HCT116 (cell line): ENCODE measurements around the gene FYCO1. TPM values are rescaled to one million over a fixed set of nuclear protein-coding genes. Genes with fewer than 3 reads are reported as not detected.

Source experiments
- ATAC-seq: fragments of 200-7000 bp; cut with Tn5 transposase; 2 replicates; pipeline ENCODE4 v1.9.1; 2020; ENCODE audit warnings: mild to moderate bottlenecking, moderate library complexity
- BruUV-seq: library from RNA; stranded (reverse); fragments of 400-500 nt; replicated peaks from 2 replicates; lab custom pipeline; 2021; lab: Mats Ljungman, UMichigan
- CTCF ChIA-PET: fragments of 300-600 bp; sonication (Branson Sonifier 250); formaldehyde crosslinking; loops from one replicate; lab custom pipeline; 2021; ENCODE audit warnings: antibody characterized with exemption; lab: Charles Lee
- POLR2A ChIA-PET: fragments of 300-600, 350-600 bp; sonication (Branson Sonifier 250); formaldehyde crosslinking; loops from one replicate; lab custom pipeline; 2021; ENCODE audit warnings: antibody characterized with exemption; lab: Charles Lee
- RAD21 ChIA-PET, 2 experiments: fragments of 300-600 bp; sonication (Branson Sonifier 250); formaldehyde crosslinking; loops; one replicate each; lab custom pipeline; 2023; ENCODE audit warnings: low total read pairs in 2 of 2; ENCODE audit not compliant: uncharacterized antibody in 2 of 2, unreplicated experiment in 2 of 2, low non-redundant PET in 1 of 2; lab: Charles Lee
- DNase-seq: peaks from one replicate; pipeline ENCODE4 v3.0.0-alpha.2; 2010; ENCODE audit warnings: low read depth, low spot score
- H2AFZ ChIP-seq: fragments of 200-600 bp; shearing (Covaris generic), sonication (generic); 2 replicates; pipeline ENCODE4 v1.6.1; 2017; ENCODE audit warnings: low read depth, mixed run types, mixed read lengths, antibody characterized with exemption, low read length; ENCODE audit not compliant: poor library complexity, severe bottlenecking
- H3K27ac ChIP-seq: 2 replicates; pipeline ENCODE4 v1.5.1; 2012; ENCODE audit warnings: low read depth, low read length
- H3K27me3 ChIP-seq: fragments of 200-600 bp; sonication (generic); 2 replicates; pipeline ENCODE4 v1.6.1; 2016; ENCODE audit warnings: mixed run types, low read length, mixed read lengths; ENCODE audit not compliant: insufficient read depth
- H3K36me3 ChIP-seq, 2 experiments: fragments of 200-500 bp in 1 of 2; fragments of 200-600 bp in 1 of 2; sonication (Bioruptor generic) in 1 of 2; sonication (generic) in 1 of 2; 2 replicates each; pipeline versions ENCODE4 v1.5.1 to v1.6.1; 2014 to 2016; ENCODE audit warnings: low read length in 2 of 2, inconsistent platforms in 1 of 2, mixed read lengths in 1 of 2, mixed run types in 1 of 2; ENCODE audit not compliant: insufficient read depth in 2 of 2, control insufficient read depth in 1 of 2
- H3K4me1 ChIP-seq, 2 experiments: fragments of 200-600 bp in 1 of 2; sonication (generic) in 1 of 2; 2 replicates each; pipeline versions ENCODE4 v1.5.1 to v1.6.1; 2012 to 2017; ENCODE audit warnings: low read length in 2 of 2, inconsistent platforms in 1 of 2, mild to moderate bottlenecking in 1 of 2, mixed read lengths in 1 of 2, mixed run types in 1 of 2, moderate library complexity in 1 of 2; ENCODE audit not compliant: insufficient read depth in 2 of 2, control insufficient read depth in 1 of 2
- H3K4me2 ChIP-seq: fragments of 200-600 bp; sonication (generic); 2 replicates; pipeline ENCODE4 v1.6.1; 2017; ENCODE audit warnings: mixed run types, low read length, mixed read lengths
- H3K4me3 ChIP-seq, 2 experiments: fragments of 200-600 bp in 1 of 2; sonication (generic) in 1 of 2; replicated peaks in 1 of 2; 2 replicates each; pipeline ENCODE4 v1.5.1; 2011 to 2016; ENCODE audit warnings: low read length in 2 of 2, control low read depth in 1 of 2, low read depth in 1 of 2, mild to moderate bottlenecking in 1 of 2, mixed read lengths in 1 of 2, mixed run types in 1 of 2
- H3K79me2 ChIP-seq: fragments of 200-600 bp; sonication (generic); 2 replicates; pipeline ENCODE4 v1.6.1; 2017; ENCODE audit warnings: mild to moderate bottlenecking, mixed run types, low read length, moderate library complexity, mixed read lengths; ENCODE audit not compliant: insufficient read depth
- H3K9ac ChIP-seq: fragments of 200-600 bp; sonication (generic); 2 replicates; pipeline ENCODE4 v1.6.1; 2016; ENCODE audit warnings: low read length, mixed read lengths
- H3K9me2 ChIP-seq: fragments of 200-600 bp; sonication (generic), shearing (Covaris generic); 2 replicates; pipeline ENCODE4 v1.6.1; 2017; ENCODE audit warnings: mixed run types, mild to moderate bottlenecking, moderate library complexity; ENCODE audit not compliant: insufficient read depth
- H3K9me3 ChIP-seq, 2 experiments: fragments of 200-500 bp in 1 of 2; fragments of 200-600 bp in 1 of 2; sonication (Bioruptor generic) in 1 of 2; sonication (generic) in 1 of 2; 2 replicates each; pipeline ENCODE4 v1.6.1; 2014 to 2017; ENCODE audit warnings: low read length in 2 of 2, mixed read lengths in 2 of 2, inconsistent platforms in 1 of 2, low read depth in 1 of 2, mild to moderate bottlenecking in 1 of 2, mixed run types in 1 of 2, moderate library complexity in 1 of 2; ENCODE audit not compliant: control insufficient read depth in 1 of 2, insufficient read depth in 1 of 2
- H4K20me1 ChIP-seq: fragments of 200-600 bp; sonication (generic), shearing (Covaris generic); 2 replicates; pipeline ENCODE4 v1.6.1; 2017; ENCODE audit warnings: mixed run types, mild to moderate bottlenecking, moderate library complexity; ENCODE audit not compliant: insufficient read depth
- ATF3 ChIP-seq: IDR thresholded peaks from 2 replicates; pipeline ENCODE4 v1.6.1; 2012
- CBX3 ChIP-seq: IDR thresholded peaks from 2 replicates; pipeline ENCODE4 v1.6.1; 2012; ENCODE audit warnings: low read depth
- CTCF ChIP-seq, 3 experiments: fragments of 200-600 bp in 1 of 3; sonication (generic) in 1 of 3; IDR thresholded peaks in 2 of 3; conservative IDR thresholded peaks in 1 of 3; 2 replicates each; pipeline ENCODE4 v1.5.1; 2012 to 2017; ENCODE audit warnings: low read depth in 2 of 3, low read length in 2 of 3, antibody characterized with exemption in 1 of 3, borderline replicate concordance in 1 of 3, control low read depth in 1 of 3, mild to moderate bottlenecking in 1 of 3, mixed read lengths in 1 of 3, mixed run types in 1 of 3, moderate library complexity in 1 of 3; ENCODE audit not compliant: insufficient read depth in 1 of 3
- EGR1 ChIP-seq: IDR thresholded peaks from 2 replicates; pipeline ENCODE4 v1.6.1; 2012; ENCODE audit warnings: low read depth
- ELF1 ChIP-seq: IDR thresholded peaks from 2 replicates; pipeline ENCODE4 v1.6.1; 2012; ENCODE audit warnings: low read depth, borderline replicate concordance
- EZH2 ChIP-seq: fragments of 200-600 bp; sonication (generic); IDR thresholded peaks from 2 replicates; pipeline ENCODE4 v1.6.1; 2017; ENCODE audit warnings: antibody characterized with exemption, mixed run types
- FOSL1 ChIP-seq: IDR thresholded peaks from 2 replicates; pipeline ENCODE4 v1.6.1; 2012; ENCODE audit warnings: low read depth
- JUND ChIP-seq: IDR thresholded peaks from 2 replicates; pipeline ENCODE4 v1.6.1; 2012
- POLR2A ChIP-seq: IDR thresholded peaks from 2 replicates; pipeline ENCODE4 v1.7.0; 2011; ENCODE audit warnings: borderline replicate concordance; ENCODE audit not compliant: insufficient read depth, insufficient read length; ENCODE audit errors: extremely low read depth
- POLR2AphosphoS5 ChIP-seq: IDR thresholded peaks from 2 replicates; pipeline ENCODE4 v1.6.1; 2011; ENCODE audit warnings: mild to moderate bottlenecking, low read depth, low read length, moderate library complexity
- RAD21 ChIP-seq: IDR thresholded peaks from 2 replicates; pipeline ENCODE4 v1.6.1; 2012; ENCODE audit warnings: low read depth, mild to moderate bottlenecking
- SIN3A ChIP-seq: IDR thresholded peaks from 2 replicates; pipeline ENCODE4 v1.6.1; 2012; ENCODE audit warnings: low read depth
- SP1 ChIP-seq: IDR thresholded peaks from 2 replicates; pipeline ENCODE4 v1.6.1; 2012; ENCODE audit warnings: low read depth
- SRF ChIP-seq: IDR thresholded peaks from 2 replicates; pipeline ENCODE4 v1.6.1; 2012; ENCODE audit warnings: low read depth
- TCF7L2 ChIP-seq: IDR thresholded peaks from 2 replicates; pipeline ENCODE4 v1.7.0; 2011; ENCODE audit warnings: borderline replicate concordance, inconsistent platforms; ENCODE audit not compliant: insufficient read depth, insufficient read length; ENCODE audit errors: extremely low read depth
- YY1 ChIP-seq: IDR thresholded peaks from 2 replicates; pipeline ENCODE4 v1.6.1; 2011; ENCODE audit warnings: low read length, low read depth, moderate library complexity, mild to moderate bottlenecking; ENCODE audit not compliant: insufficient replicate concordance; ENCODE audit errors: extremely low read depth
- ZFX ChIP-seq: fragments of 450-650 bp; IDR thresholded peaks from 2 replicates; pipeline ENCODE4 v1.6.1; 2017
- ZNF274 ChIP-seq: fragments of 200-500 bp; sonication (Bioruptor generic); IDR thresholded peaks from 2 replicates; pipeline ENCODE4 v1.6.1; 2014; ENCODE audit warnings: mild to moderate bottlenecking, low read depth, low read length, inconsistent platforms
- intact Hi-C: fragments of 100-400 bp; cut with micrococcal nuclease; formaldehyde crosslinking; loops from 2 replicates; pipeline ENCODE4 v1.10.0; 2022
- total RNA-seq: library from RNA; stranded (reverse); gene quantifications from one replicate; pipeline ENCODE4 v1.2.1, GENCODE V29; 2021; ENCODE audit not compliant: unreplicated experiment
- TF ChIP-seq, protein P1 (sequence below): IDR thresholded peaks from 2 replicates; pipeline ENCODE4 v1.6.1; 2012; ENCODE audit warnings: low read depth
- TF ChIP-seq, protein P2 (sequence below): IDR thresholded peaks from 2 replicates; pipeline ENCODE4 v1.6.1; 2011; ENCODE audit warnings: mild to moderate bottlenecking, low read length, moderate library complexity; ENCODE audit not compliant: insufficient replicate concordance; ENCODE audit errors: extremely low read depth

Gene FYCO1
- total RNA-seq, 1 experiment from 2014 or later = 15.8 TPM

GRCh38 chr3:46027021-46027705, 31.5 kb upstream of the FYCO1 start, which contains the start of gene XCR1:
TSS of gene XCR1 (minus strand) at chr3:46027483. CDS start at chr3:46021947, 5,536 bp downstream.
- no peaks in the 10 kb centered on the region for H3K36me3 ChIP-seq
- CTCF ChIA-PET = no interaction called here
- intact Hi-C loops = no loop called here
- H2AFZ ChIP-seq = no peak within 1 kb of the TSS
- no peak for TF ChIP-seq YY1
- no peak for TF ChIP-seq ATF3
- TF ChIP-seq, protein P1, sequence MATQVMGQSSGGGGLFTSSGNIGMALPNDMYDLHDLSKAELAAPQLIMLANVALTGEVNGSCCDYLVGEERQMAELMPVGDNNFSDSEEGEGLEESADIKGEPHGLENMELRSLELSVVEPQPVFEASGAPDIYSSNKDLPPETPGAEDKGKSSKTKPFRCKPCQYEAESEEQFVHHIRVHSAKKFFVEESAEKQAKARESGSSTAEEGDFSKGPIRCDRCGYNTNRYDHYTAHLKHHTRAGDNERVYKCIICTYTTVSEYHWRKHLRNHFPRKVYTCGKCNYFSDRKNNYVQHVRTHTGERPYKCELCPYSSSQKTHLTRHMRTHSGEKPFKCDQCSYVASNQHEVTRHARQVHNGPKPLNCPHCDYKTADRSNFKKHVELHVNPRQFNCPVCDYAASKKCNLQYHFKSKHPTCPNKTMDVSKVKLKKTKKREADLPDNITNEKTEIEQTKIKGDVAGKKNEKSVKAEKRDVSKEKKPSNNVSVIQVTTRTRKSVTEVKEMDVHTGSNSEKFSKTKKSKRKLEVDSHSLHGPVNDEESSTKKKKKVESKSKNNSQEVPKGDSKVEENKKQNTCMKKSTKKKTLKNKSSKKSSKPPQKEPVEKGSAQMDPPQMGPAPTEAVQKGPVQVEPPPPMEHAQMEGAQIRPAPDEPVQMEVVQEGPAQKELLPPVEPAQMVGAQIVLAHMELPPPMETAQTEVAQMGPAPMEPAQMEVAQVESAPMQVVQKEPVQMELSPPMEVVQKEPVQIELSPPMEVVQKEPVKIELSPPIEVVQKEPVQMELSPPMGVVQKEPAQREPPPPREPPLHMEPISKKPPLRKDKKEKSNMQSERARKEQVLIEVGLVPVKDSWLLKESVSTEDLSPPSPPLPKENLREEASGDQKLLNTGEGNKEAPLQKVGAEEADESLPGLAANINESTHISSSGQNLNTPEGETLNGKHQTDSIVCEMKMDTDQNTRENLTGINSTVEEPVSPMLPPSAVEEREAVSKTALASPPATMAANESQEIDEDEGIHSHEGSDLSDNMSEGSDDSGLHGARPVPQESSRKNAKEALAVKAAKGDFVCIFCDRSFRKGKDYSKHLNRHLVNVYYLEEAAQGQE = no peak
- no peak for TF ChIP-seq ZNF274
- no peak for TF ChIP-seq SIN3A
- no peak for TF ChIP-seq ZFX
- no peak for TF ChIP-seq EZH2
- no peak for TF ChIP-seq RAD21
- no peak for TF ChIP-seq CTCF (IDR thresholded peaks at IDR 0.05 in 2 of 3, conservative IDR thresholded peaks at IDR 0.05 in 1 of 3; ENCODE audit: borderline replicate concordance in 1 of 3, insufficient read depth in 1 of 3, low read depth in 2 of 3, low read length in 2 of 3)
- TF ChIP-seq TCF7L2 = no peak
- TF ChIP-seq JUND = no peak
- no peak for TF ChIP-seq SP1
- no peak for TF ChIP-seq ELF1
- TF ChIP-seq SRF = no peak
- TF ChIP-seq EGR1 = no peak
- no peak for TF ChIP-seq CBX3
- TF ChIP-seq FOSL1 = no peak
- TF ChIP-seq POLR2A = no peak
- TF ChIP-seq, protein P2, sequence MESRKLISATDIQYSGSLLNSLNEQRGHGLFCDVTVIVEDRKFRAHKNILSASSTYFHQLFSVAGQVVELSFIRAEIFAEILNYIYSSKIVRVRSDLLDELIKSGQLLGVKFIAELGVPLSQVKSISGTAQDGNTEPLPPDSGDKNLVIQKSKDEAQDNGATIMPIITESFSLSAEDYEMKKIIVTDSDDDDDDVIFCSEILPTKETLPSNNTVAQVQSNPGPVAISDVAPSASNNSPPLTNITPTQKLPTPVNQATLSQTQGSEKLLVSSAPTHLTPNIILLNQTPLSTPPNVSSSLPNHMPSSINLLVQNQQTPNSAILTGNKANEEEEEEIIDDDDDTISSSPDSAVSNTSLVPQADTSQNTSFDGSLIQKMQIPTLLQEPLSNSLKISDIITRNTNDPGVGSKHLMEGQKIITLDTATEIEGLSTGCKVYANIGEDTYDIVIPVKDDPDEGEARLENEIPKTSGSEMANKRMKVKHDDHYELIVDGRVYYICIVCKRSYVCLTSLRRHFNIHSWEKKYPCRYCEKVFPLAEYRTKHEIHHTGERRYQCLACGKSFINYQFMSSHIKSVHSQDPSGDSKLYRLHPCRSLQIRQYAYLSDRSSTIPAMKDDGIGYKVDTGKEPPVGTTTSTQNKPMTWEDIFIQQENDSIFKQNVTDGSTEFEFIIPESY = no peak
- TF ChIP-seq POLR2AphosphoS5 = no peak
- TF ChIP-seq, all 23 proteins: peak for 0
- Histone ChIP-seq H4K20me1 (no peaks in the 10 kb centered on the region), H3K79me2 (no peaks in the 10 kb centered on the region), H3K9me3 (peaks cover 8 to 9% of the 10 kb centered on the region in 2 experiments; a peak in 2 of 4 replicates), H3K4me3 (no peak within 1 kb of the TSS), H3K4me1 (no peaks in the 10 kb centered on the region), H3K27me3 (no peaks in the 10 kb centered on the region), H3K27ac (no peak within 1 kb of the TSS), H3K9ac (no peak within 1 kb of the TSS), H3K9me2 (no peaks in the 10 kb centered on the region), H3K4me2 (no peak within 1 kb of the TSS)
- BruUV-seq = no TSS peak
- POLR2A ChIA-PET = no interaction called here
- ATAC-seq (no peak), DNase-seq (no peak)
- RAD21 ChIA-PET = no interaction called here
